NCI-H146 (cell line): ENCODE measurements around the gene TOR4A.

ENCODE experiments used
- DNase-seq: peaks from one replicate; lab custom pipeline; 2025; lab: John Stamatoyannopoulos, UW

TOR4A gene

GRCh38 chr9:137294681-137295237, 17.2 kb downstream of the TOR4A start:
- peak; percentile 61 for DNase-seq

- DNase-seq = peak; percentile 20
These were observed 17.8 kb downstream of the TOR4A start for GRCh38 chr9:137295238-137295811.

GRCh38 chr9:137295849-137296669, 18.5 kb downstream of the TOR4A start:
- peak; percentile 24 for DNase-seq

- no peak for DNase-seq
These were observed 19.4 kb downstream of the TOR4A start for GRCh38 chr9:137296670-137297664.

- DNase-seq = peak; percentile 44
These were observed 20.4 kb downstream of the TOR4A start for GRCh38 chr9:137297966-137298365.

GRCh38 chr9:137298401-137299202, 21.1 kb downstream of the TOR4A start:
- DNase-seq = no peak

- DNase-seq = no peak
These were observed 21.7 kb downstream of the TOR4A start for GRCh38 chr9:137299203-137299565.

- DNase-seq = no peak
These were observed 22.4 kb downstream of the TOR4A start for GRCh38 chr9:137299938-137300337.

- no peak for DNase-seq
These were observed 23.1 kb downstream of the TOR4A start for GRCh38 chr9:137300567-137301080.

GRCh38 chr9:137301081-137301947, 23.8 kb downstream of the TOR4A start:
- peak; percentile 56 for DNase-seq

GRCh38 chr9:137302118-137302448, 24.6 kb downstream of the TOR4A start, which contains the start of gene NRARP:
NRARP (minus strand) TSS chr9:137302271; CDS start chr9:137301928, 343 bp downstream.
- peak; percentile 87 for DNase-seq

- DNase-seq = peak; percentile 84
These were observed 25.1 kb downstream of the TOR4A start for GRCh38 chr9:137302449-137303150.

GRCh38 chr9:137303151-137303892, 25.8 kb downstream of the TOR4A start:
- no peak for DNase-seq

- DNase-seq = no peak
These were observed 26.4 kb downstream of the TOR4A start for GRCh38 chr9:137303893-137304382.

GRCh38 chr9:137304383-137305059, 27.0 kb downstream of the TOR4A start:
- no peak for DNase-seq

- no peak for DNase-seq
These were observed 27.7 kb downstream of the TOR4A start for GRCh38 chr9:137305060-137305797.

GRCh38 chr9:137305798-137306065, 28.2 kb downstream of the TOR4A start:
- no peak for DNase-seq
